GM12874 (cell line): ENCODE measurements around the gene TXNDC12.

Experiments
- CTCF ChIP-seq: IDR thresholded peaks from 2 replicates; pipeline ENCODE4 v1.5.1; 2011; ENCODE audit warnings: low read depth, mild to moderate bottlenecking, control low read depth, low read length, moderate library complexity; ENCODE audit not compliant: insufficient read depth

TXNDC12 gene

GRCh38 chr1:52056163-52056936 is 1.4 kb upstream of the TXNDC12 start, which contains the start of gene BTF3L4:
Gene BTF3L4 (plus strand): TSS chr1:52056295. CDS start chr1:52059848, 3,553 bp downstream.
- TF ChIP-seq CTCF, result no peak

GRCh38 chr1:52055866-52056162 is 823 bp upstream of the TXNDC12 start:
- no peak for TF ChIP-seq CTCF

GRCh38 chr1:52054496-52055065 is 410 bp downstream of the TXNDC12 start:
- no peak for TF ChIP-seq CTCF

- TF ChIP-seq CTCF, result no peak
Measured at GRCh38 chr1:52053862-52054261, 1.1 kb downstream of the TXNDC12 start.

GRCh38 chr1:52045236-52045635 is 9.8 kb downstream of the TXNDC12 start:
- TF ChIP-seq CTCF, result no peak

GRCh38 chr1:52041551-52042185 is 13.3 kb downstream of the TXNDC12 start:
- TF ChIP-seq CTCF, result no peak

- no peak for TF ChIP-seq CTCF
Measured at GRCh38 chr1:52037909-52038308, 17.1 kb downstream of the TXNDC12 start.
